H9 (cell line): ENCODE measurements around the gene DCBLD1. TPM values are rescaled to one million over a fixed set of nuclear protein-coding genes. Genes with fewer than 3 reads are reported as not detected.

Experiments
- DNase-seq: peaks from one replicate; pipeline ENCODE4 v3.0.0-alpha.2; 2017
- H2AFZ ChIP-seq: one replicate; pipeline ENCODE4 v1.6.1; 2013; ENCODE audit warnings: mild to moderate bottlenecking, low read length, control low read depth, moderate library complexity
- H2AK5ac ChIP-seq: 2 replicates; pipeline ENCODE4 v1.6.1; 2013; ENCODE audit warnings: low read length, control low read depth, mixed read lengths; ENCODE audit not compliant: insufficient read length
- H2BK120ac ChIP-seq: one replicate; pipeline ENCODE4 v1.6.1; 2013; ENCODE audit warnings: low read depth, mild to moderate bottlenecking, low read length, control low read depth, inconsistent platforms; ENCODE audit not compliant: poor library complexity, severe bottlenecking
- H2BK12ac ChIP-seq: 2 replicates; pipeline ENCODE4 v1.6.1; 2013; ENCODE audit warnings: low read length, control low read depth, mixed read lengths, low read depth; ENCODE audit not compliant: insufficient read length
- H2BK15ac ChIP-seq: 2 replicates; pipeline ENCODE4 v1.6.1; 2013; ENCODE audit warnings: low read depth, low read length, control low read depth
- H2BK20ac ChIP-seq: one replicate; pipeline ENCODE4 v1.6.1; 2013; ENCODE audit warnings: low read depth, mild to moderate bottlenecking, low read length, control low read depth, inconsistent platforms; ENCODE audit not compliant: poor library complexity, severe bottlenecking
- H2BK5ac ChIP-seq: 2 replicates; pipeline ENCODE4 v1.6.1; 2013; ENCODE audit warnings: low read length, control low read depth, mixed read lengths; ENCODE audit not compliant: insufficient read length
- H3K14ac ChIP-seq: 2 replicates; pipeline ENCODE4 v1.6.1; 2013; ENCODE audit warnings: low read length, control low read depth; ENCODE audit not compliant: insufficient read depth
- H3K18ac ChIP-seq: 2 replicates; pipeline ENCODE4 v1.6.1; 2013; ENCODE audit warnings: low read depth, mild to moderate bottlenecking, mixed read lengths, low read length, control low read depth; ENCODE audit not compliant: insufficient read length
- H3K23ac ChIP-seq: 2 replicates; pipeline ENCODE4 v1.6.1; 2013; ENCODE audit warnings: low read length, control low read depth, mixed read lengths, low read depth; ENCODE audit not compliant: insufficient read length
- H3K23me2 ChIP-seq: 2 replicates; pipeline ENCODE4 v1.6.1; 2013; ENCODE audit warnings: low read depth, mild to moderate bottlenecking, mixed read lengths, low read length, control low read depth; ENCODE audit not compliant: insufficient read length, poor library complexity, severe bottlenecking
- H3K27ac ChIP-seq: 2 replicates; pipeline ENCODE4 v1.5.1; 2013; ENCODE audit warnings: low read length, control low read depth, mixed read lengths, low read depth; ENCODE audit not compliant: insufficient read length
- H3K27me3 ChIP-seq: 2 replicates; pipeline ENCODE4 v1.6.1; 2013; ENCODE audit warnings: low read length, control low read depth, inconsistent platforms; ENCODE audit not compliant: insufficient read depth
- H3K4ac ChIP-seq: 2 replicates; pipeline ENCODE4 v1.6.1; 2013; ENCODE audit warnings: low read depth, mild to moderate bottlenecking, control low read depth, inconsistent platforms, low read length, moderate library complexity
- H3K4me1 ChIP-seq: 2 replicates; pipeline ENCODE4 v1.6.1; 2013; ENCODE audit warnings: low read length, control low read depth, inconsistent platforms; ENCODE audit not compliant: insufficient read depth
- H3K4me2 ChIP-seq: 2 replicates; pipeline ENCODE4 v1.6.1; 2013; ENCODE audit warnings: low read length, control low read depth, mixed read lengths; ENCODE audit not compliant: insufficient read length, insufficient read depth
- H3K56ac ChIP-seq: 2 replicates; pipeline ENCODE4 v1.6.1; 2013; ENCODE audit warnings: low read depth, mild to moderate bottlenecking, mixed read lengths, low read length, control low read depth; ENCODE audit not compliant: insufficient read length
- H3K79me1 ChIP-seq: 2 replicates; pipeline ENCODE4 v1.6.1; 2013; ENCODE audit warnings: low read depth, mild to moderate bottlenecking, moderate library complexity, low read length, control low read depth, inconsistent platforms; ENCODE audit not compliant: insufficient read depth, poor library complexity, severe bottlenecking
- H3K79me2 ChIP-seq: 2 replicates; pipeline ENCODE4 v1.6.1; 2013; ENCODE audit warnings: low read length, control low read depth, inconsistent platforms; ENCODE audit not compliant: insufficient read depth
- H3K9ac ChIP-seq: 2 replicates; pipeline ENCODE4 v1.6.1; 2013; ENCODE audit warnings: low read length, control low read depth, mixed read lengths; ENCODE audit not compliant: insufficient read length; ENCODE audit errors: extremely low read depth
- H3K9me3 ChIP-seq: one replicate; pipeline ENCODE4 v1.6.1; 2013; ENCODE audit warnings: low read depth, low read length, inconsistent platforms; ENCODE audit not compliant: control insufficient read depth
- H3T11ph ChIP-seq: one replicate; pipeline ENCODE4 v1.6.1; 2013; ENCODE audit warnings: mild to moderate bottlenecking, low read length, control low read depth, inconsistent platforms
- H4K20me1 ChIP-seq: one replicate; pipeline ENCODE4 v1.6.1; 2013; ENCODE audit not compliant: control insufficient read depth, insufficient read length, insufficient read depth
- H4K5ac ChIP-seq: 2 replicates; pipeline ENCODE4 v1.6.1; 2013; ENCODE audit warnings: low read depth, mild to moderate bottlenecking, mixed read lengths, low read length, control low read depth; ENCODE audit not compliant: insufficient read length
- H4K8ac ChIP-seq: replicated peaks from 2 replicates; pipeline ENCODE4 v1.6.1; 2013; ENCODE audit warnings: low read length, control low read depth, mixed read lengths, low read depth; ENCODE audit not compliant: insufficient read length
- H4K91ac ChIP-seq: 2 replicates; pipeline ENCODE4 v1.6.1; 2013; ENCODE audit warnings: low read depth, mild to moderate bottlenecking, moderate library complexity, mixed read lengths, low read length, control low read depth; ENCODE audit not compliant: insufficient read length
- H3K27ac Mint-ChIP-seq, 3 experiments: 2 replicates in 2 of 3; 3 replicates in 1 of 3; pipeline ENCODE4 v1.8.0; 2020 to 2021; ENCODE audit warnings: mixed read lengths in 3 of 3, mild to moderate bottlenecking in 1 of 3, moderate library complexity in 1 of 3
- H3K27me3 Mint-ChIP-seq: 2 replicates; pipeline ENCODE4 v1.8.0; 2021; ENCODE audit warnings: low read depth, mild to moderate bottlenecking, moderate library complexity, mixed read lengths
- H3K36me3 Mint-ChIP-seq, 3 experiments: 2 replicates in 2 of 3; 3 replicates in 1 of 3; pipeline ENCODE4 v1.8.0; 2020 to 2021; ENCODE audit warnings: low read depth in 3 of 3, mixed read lengths in 3 of 3; ENCODE audit not compliant: insufficient read depth in 1 of 3
- H3K4me1 Mint-ChIP-seq, 2 experiments: 2 replicates each; pipeline ENCODE4 v1.8.0; 2020; ENCODE audit warnings: mixed read lengths in 2 of 2
- H3K4me3 Mint-ChIP-seq, 2 experiments: 2 replicates in 1 of 2; 3 replicates in 1 of 2; pipeline ENCODE4 v1.8.0; 2020 to 2021; ENCODE audit warnings: mild to moderate bottlenecking in 2 of 2, mixed read lengths in 2 of 2, moderate library complexity in 1 of 2
- H3K9me3 Mint-ChIP-seq, 2 experiments: 2 replicates in 1 of 2; 3 replicates in 1 of 2; pipeline ENCODE4 v1.8.0; 2020; ENCODE audit warnings: mild to moderate bottlenecking in 2 of 2, mixed read lengths in 2 of 2, moderate library complexity in 1 of 2
- CTCF ChIP-seq: fragments of 200-600 bp; sonication (generic); conservative IDR thresholded peaks from 3 replicates; pipeline ENCODE4 v1.8.0; 2021; ENCODE audit warnings: antibody characterized with exemption, mild to moderate bottlenecking
- WGBS: extraction: QIAGEN DNeasy Blood & Tissue Kit; methylation state at CpG from one replicate; pipeline ENCODE4 v1.1.7; 2013; ENCODE audit warnings: missing lambda C conversion rate, low lambda C conversion rate, mixed read lengths; ENCODE audit not compliant: insufficient read length; ENCODE audit errors: extremely low coverage; 5-methylcytosine and 5-hydroxymethylcytosine counted together
- total RNA-seq: library from RNA; stranded (reverse); gene quantifications from 2 replicates; pipeline ENCODE4 v1.2.1, GENCODE V29; 2021

The DCBLD1 gene
- total RNA-seq, 1 experiment from 2014 or later = 10.1 TPM

GRCh38 chr6:117472667-117473066 lies 9.8 kb upstream of the DCBLD1 start:
- Histone ChIP-seq H2BK5ac (no peak overlapping the region), H2BK120ac (no peak overlapping the region), H4K91ac (no peak overlapping the region), H3T11ph (no peak overlapping the region), H2AFZ (no peak overlapping the region), H3K9ac (no peak overlapping the region), H3K9me3 (no peaks in the 10 kb centered on the region), H4K8ac (no peak overlapping the region), H3K23ac (no peak overlapping the region), H2BK12ac (no peak overlapping the region), H3K23me2 (no peaks in the 10 kb centered on the region), H3K4ac (no peak overlapping the region), H3K4me2 (no peak overlapping the region), H3K56ac (no peak overlapping the region), H3K27me3 (no peaks in the 10 kb centered on the region), H3K14ac (no peak overlapping the region), H2AK5ac (no peak overlapping the region), H4K5ac (no peak overlapping the region), H3K79me1 (no peaks in the 10 kb centered on the region), H4K20me1 (no peaks in the 10 kb centered on the region), H2BK20ac (no peak overlapping the region), H3K79me2 (no peaks in the 10 kb centered on the region), H3K4me1 (no peaks in the 10 kb centered on the region; the same call in 1 of the 2 replicates), H2BK15ac (no peak overlapping the region), H3K18ac (no peak overlapping the region), H3K27ac (no peak overlapping the region)
- no peak for DNase-seq
- Mint-ChIP-seq H3K9me3 (no peaks in the 10 kb centered on the region), H3K36me3 (no peaks in the 10 kb centered on the region), H3K4me3 (no peak overlapping the region), H3K4me1 (peaks cover 3 to 10% of the 10 kb centered on the region in 2 experiments), H3K27ac (no peak overlapping the region), H3K27me3 (no peaks in the 10 kb centered on the region; the same call in 1 of the 2 replicates)
- no CpG with 5 or more reads among the region's 3 CpGs for WGBS
- no peak for TF ChIP-seq CTCF
